Uterus (tissue), 4 donors: ENCODE measurements around the gene TEKT3. TPM values are rescaled to one million over a fixed set of nuclear protein-coding genes. Genes with fewer than 3 reads are reported as not detected.

Experiments used
- DNase-seq, 2 donors: peaks; one replicate each; pipeline ENCODE4 v3.0.0-alpha.2; 2019 to 2020
- H3K27ac ChIP-seq, 2 donors: fragments of 200-600 bp; sonication (generic); 1 replicate in 1 of 2; 2 replicates in 1 of 2; pipeline ENCODE4 v1.5.1; 2016 to 2018
- H3K27me3 ChIP-seq, 2 donors: fragments of 200-600 bp; sonication (generic); one replicate each; pipeline ENCODE4 v1.5.1; 2018 to 2019; ENCODE audit warnings: control low read depth in 1 of 2
- H3K36me3 ChIP-seq, 2 donors: fragments of 200-600 bp; sonication (generic); one replicate each; pipeline ENCODE4 v1.5.1; 2019; ENCODE audit warnings: control low read depth in 1 of 2
- H3K4me1 ChIP-seq, 2 donors: fragments of 200-600 bp; sonication (generic); one replicate each; pipeline ENCODE4 v1.5.1; 2018 to 2019; ENCODE audit warnings: control low read depth in 1 of 2
- H3K4me3 ChIP-seq, 2 donors: fragments of 200-600 bp; sonication (generic); 1 replicate in 1 of 2; 2 replicates in 1 of 2; pipeline ENCODE4 v1.5.1; 2018 to 2019; ENCODE audit warnings: mild to moderate bottlenecking in 1 of 2
- H3K9me3 ChIP-seq, 2 donors: fragments of 200-600 bp; sonication (generic); one replicate each; pipeline ENCODE4 v1.5.1; 2019; ENCODE audit warnings: control low read depth in 1 of 2
- POLR2A ChIP-seq, 2 donors: fragments of 450-650 bp; IDR thresholded peaks; one replicate each; pipeline ENCODE4 v1.6.1; 2016; ENCODE audit warnings: antibody characterized with exemption in 2 of 2, mild to moderate bottlenecking in 1 of 2, moderate library complexity in 1 of 2
- intact Hi-C: fragments of 100-400 bp; cut with DNase I; formaldehyde crosslinking; loops from one replicate; pipeline ENCODE4 v1.15.1; 2023; ENCODE audit warnings: low total_unique reads
- total RNA-seq, 4 donors: library from RNA; depleted of rRNA in 3 of 4; stranded (reverse); fragments of >200 nt in 3 of 4; gene quantifications; one replicate each; pipeline versions ENCODE4 v1.1.0 to v1.2.4, GENCODE V29; 2014 to 2023
- TF ChIP-seq, protein P1 (sequence below), 4 experiments: fragments of 200-600 bp in 2 of 4; fragments of 450-650 bp in 2 of 4; sonication (generic) in 2 of 4; IDR thresholded peaks; one replicate each; pipeline ENCODE4 v1.5.1; 2016 to 2019; ENCODE audit warnings: antibody characterized with exemption in 4 of 4, mild to moderate bottlenecking in 2 of 4, moderate library complexity in 1 of 4
- donor health status: DM: yes; HTN: yes; CAD: no.

TEKT3 gene
- total RNA-seq, 4 donors from 2014 or later = 0.51 to 2.6 (median 0.90) TPM; not detected in 1

DNA sequence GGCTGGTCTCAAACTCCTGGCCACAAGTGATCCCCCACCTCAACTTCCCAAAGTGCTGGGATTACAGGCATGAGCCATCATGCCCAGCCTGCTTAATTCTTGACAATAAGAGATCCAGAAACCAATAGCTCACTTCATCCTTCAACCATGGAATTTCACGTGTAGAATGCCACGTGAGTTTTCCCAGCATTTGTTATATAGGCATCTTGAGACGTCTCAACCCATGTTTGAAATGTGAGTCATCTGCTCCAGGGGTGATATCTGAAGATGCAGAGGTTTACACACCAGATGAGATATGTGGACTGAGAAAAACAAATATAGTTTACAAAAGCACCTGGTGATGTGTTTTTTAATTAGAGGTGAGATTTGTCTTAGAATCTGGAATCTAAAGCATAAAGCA, 7.1 kb downstream of the TEKT3 start:
- Histone ChIP-seq H3K36me3 (no peaks in the 10 kb centered on the region), H3K4me3 (no peak overlapping the region), H3K27me3 (no peaks in the 10 kb centered on the region), H3K4me1 (no peaks in the 10 kb centered on the region), H3K9me3 (no peaks in the 10 kb centered on the region), H3K27ac (no peak overlapping the region)
- TF ChIP-seq, protein P1, sequence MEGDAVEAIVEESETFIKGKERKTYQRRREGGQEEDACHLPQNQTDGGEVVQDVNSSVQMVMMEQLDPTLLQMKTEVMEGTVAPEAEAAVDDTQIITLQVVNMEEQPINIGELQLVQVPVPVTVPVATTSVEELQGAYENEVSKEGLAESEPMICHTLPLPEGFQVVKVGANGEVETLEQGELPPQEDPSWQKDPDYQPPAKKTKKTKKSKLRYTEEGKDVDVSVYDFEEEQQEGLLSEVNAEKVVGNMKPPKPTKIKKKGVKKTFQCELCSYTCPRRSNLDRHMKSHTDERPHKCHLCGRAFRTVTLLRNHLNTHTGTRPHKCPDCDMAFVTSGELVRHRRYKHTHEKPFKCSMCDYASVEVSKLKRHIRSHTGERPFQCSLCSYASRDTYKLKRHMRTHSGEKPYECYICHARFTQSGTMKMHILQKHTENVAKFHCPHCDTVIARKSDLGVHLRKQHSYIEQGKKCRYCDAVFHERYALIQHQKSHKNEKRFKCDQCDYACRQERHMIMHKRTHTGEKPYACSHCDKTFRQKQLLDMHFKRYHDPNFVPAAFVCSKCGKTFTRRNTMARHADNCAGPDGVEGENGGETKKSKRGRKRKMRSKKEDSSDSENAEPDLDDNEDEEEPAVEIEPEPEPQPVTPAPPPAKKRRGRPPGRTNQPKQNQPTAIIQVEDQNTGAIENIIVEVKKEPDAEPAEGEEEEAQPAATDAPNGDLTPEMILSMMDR (IDR thresholded peaks at IDR 0.05) = no peak
- no peak for TF ChIP-seq POLR2A (IDR thresholded peaks at IDR 0.05)
- intact Hi-C loops = no loop called here
- DNase-seq = no peak

DNA sequence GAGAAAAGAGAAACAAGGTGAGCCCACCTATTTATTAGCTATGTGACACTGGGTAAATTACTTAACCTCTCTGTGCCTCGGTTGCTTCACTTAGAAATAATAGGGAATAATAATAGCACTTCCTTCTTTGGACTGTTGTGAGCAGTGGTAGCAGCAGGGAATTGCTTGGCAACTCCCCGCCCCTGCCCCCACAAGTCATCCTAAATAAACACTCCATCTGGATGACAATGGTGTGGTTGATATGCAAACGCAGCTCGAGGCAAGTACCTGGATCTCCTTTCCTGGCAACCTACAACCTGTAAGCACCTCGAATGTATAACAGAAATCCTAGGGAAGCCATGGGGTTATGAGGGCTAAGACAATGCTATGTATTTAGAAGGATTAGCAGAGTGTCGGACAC, 9.1 kb downstream of the TEKT3 start:
- H3K4me1 ChIP-seq = no peaks in the 10 kb centered on the region
- no peak for DNase-seq
- H3K27ac ChIP-seq = no peak overlapping the region
- intact Hi-C loops = no loop called here
- H3K36me3 ChIP-seq = no peaks in the 10 kb centered on the region
- no peak overlapping the region for H3K4me3 ChIP-seq
- H3K9me3 ChIP-seq = no peaks in the 10 kb centered on the region
- no peak for TF ChIP-seq POLR2A (IDR thresholded peaks at IDR 0.05)
- TF ChIP-seq, protein P1 (IDR thresholded peaks at IDR 0.05) = no peak
- H3K27me3 ChIP-seq = no peaks in the 10 kb centered on the region

DNA sequence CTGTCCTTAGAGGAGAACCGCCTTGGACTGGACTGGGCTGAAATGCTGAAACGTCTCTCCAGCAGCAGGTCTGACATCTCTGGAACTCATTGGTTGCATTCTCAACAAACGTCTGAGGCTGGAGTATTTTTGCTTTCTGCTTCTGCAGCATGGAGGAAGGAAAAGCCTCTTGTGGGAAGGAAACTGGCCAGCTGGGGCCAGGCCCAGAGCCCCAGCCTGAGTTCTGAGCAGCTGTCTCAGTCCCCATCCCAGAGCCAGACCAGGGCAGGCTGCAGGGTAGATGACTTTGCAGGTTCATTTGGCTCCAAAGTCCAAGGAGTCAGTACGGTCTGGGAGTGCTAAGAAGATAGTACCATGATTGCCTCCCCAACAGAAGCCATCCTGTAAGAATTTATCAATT, 18.3 kb downstream of the TEKT3 start:
- no peak for DNase-seq
- intact Hi-C loops = no loop called here
- Histone ChIP-seq H3K4me3 (no peak overlapping the region), H3K27ac (no peak overlapping the region), H3K4me1 (no peaks in the 10 kb centered on the region), H3K9me3 (no peaks in the 10 kb centered on the region), H3K36me3 (no peaks in the 10 kb centered on the region), H3K27me3 (no peaks in the 10 kb centered on the region)
- TF ChIP-seq, protein P1 (IDR thresholded peaks at IDR 0.05) = no peak
- no peak for TF ChIP-seq POLR2A (IDR thresholded peaks at IDR 0.05)

DNA sequence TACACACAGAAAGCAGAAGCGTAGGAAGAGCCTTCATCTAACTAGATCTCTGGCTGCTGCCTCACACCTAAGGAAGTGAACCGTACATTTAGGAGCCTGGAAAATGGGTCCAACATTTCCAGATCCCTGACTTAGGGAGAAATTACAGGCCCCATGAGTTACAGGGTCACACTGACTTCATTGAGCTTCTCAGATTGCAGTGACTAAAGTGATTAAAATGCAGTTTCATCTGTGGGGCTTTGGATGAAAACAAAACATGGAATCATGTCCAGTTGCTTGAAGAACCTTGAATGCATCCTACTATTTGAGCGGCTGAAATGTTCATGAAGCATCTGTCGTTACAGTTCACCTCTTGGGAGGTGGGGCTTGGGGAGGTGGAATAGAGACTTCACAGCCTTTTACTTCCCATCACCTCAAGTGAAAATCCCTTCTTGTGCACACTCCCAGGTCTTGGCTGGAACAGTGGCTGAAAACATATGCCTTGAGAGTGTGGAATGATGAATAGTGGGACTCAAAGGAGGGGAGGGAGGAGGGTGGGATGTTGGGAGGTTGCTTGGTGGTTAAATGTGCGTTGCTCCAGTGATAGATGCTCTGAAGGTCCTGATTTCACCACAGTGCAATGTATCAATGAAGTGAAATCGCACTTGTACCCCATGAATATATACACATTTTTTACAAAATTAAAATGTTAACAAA, 19.7 kb downstream of the TEKT3 start:
- Histone ChIP-seq H3K9me3 (no peaks in the 10 kb centered on the region), H3K27me3 (no peaks in the 10 kb centered on the region), H3K4me3 (no peak overlapping the region), H3K36me3 (no peaks in the 10 kb centered on the region), H3K27ac (no peak overlapping the region), H3K4me1 (no peaks in the 10 kb centered on the region)
- no peak for DNase-seq
- TF ChIP-seq, protein P1 (IDR thresholded peaks at IDR 0.05) = no peak
- TF ChIP-seq POLR2A (IDR thresholded peaks at IDR 0.05) = no peak
- intact Hi-C loops = no loop called here

DNA sequence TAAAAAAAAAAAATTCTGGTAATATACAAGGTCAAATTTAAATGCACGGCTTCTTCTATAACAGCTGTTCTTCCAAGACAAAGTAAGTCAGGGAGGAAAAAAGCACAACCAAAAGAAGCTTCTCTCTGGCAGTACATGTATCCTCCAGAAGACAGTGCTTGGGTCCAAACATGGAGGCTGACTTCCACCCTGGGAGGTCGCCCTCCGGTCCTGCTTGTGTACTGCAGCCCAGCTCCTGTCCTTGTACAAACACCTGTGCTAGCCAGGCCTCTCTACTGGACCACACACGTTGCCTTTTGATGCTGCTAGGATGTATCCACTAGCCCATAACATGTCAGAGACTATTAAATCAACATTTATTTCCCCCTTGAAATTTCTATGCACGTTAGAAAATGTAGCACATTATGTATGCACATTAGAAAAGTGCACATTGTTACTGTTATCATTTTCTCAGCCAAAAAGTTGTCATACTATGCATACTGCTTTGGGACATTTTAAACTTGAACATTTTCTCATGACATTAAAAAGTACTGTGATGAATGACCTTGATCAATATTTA, 21.9 kb downstream of the TEKT3 start:
- no peak for DNase-seq
- no peaks in the 10 kb centered on the region for H3K36me3 ChIP-seq
- no peak overlapping the region for H3K27ac ChIP-seq
- H3K4me3 ChIP-seq = no peak overlapping the region
- intact Hi-C loops = no loop called here
- no peaks in the 10 kb centered on the region for H3K9me3 ChIP-seq
- H3K4me1 ChIP-seq = no peaks in the 10 kb centered on the region
- no peaks in the 10 kb centered on the region for H3K27me3 ChIP-seq
- TF ChIP-seq POLR2A (IDR thresholded peaks at IDR 0.05) = no peak
- TF ChIP-seq, protein P1 (IDR thresholded peaks at IDR 0.05) = no peak
